Mesenchymal stem cell (in vitro differentiated cells and primary cell): Measurements from ENCODE around the gene TMED10.

Experiments used
- DNase-seq: peaks from one replicate; pipeline ENCODE4 v3.0.0-alpha.2; 2013
- H2AFZ ChIP-seq: one replicate; pipeline ENCODE4 v1.6.1; 2013; ENCODE audit warnings: low read depth, mild to moderate bottlenecking, control low read depth, inconsistent platforms, low read length, moderate library complexity
- H2AK5ac ChIP-seq: 2 replicates; pipeline ENCODE4 v1.6.1; 2013; ENCODE audit warnings: low read length, moderate library complexity, mild to moderate bottlenecking, inconsistent platforms; ENCODE audit not compliant: severe bottlenecking
- H2BK120ac ChIP-seq: one replicate; pipeline ENCODE4 v1.6.1; 2013; ENCODE audit warnings: low read depth, mild to moderate bottlenecking, inconsistent platforms, low read length, moderate library complexity
- H2BK12ac ChIP-seq, 2 experiments: one replicate each; pipeline ENCODE4 v1.6.1; 2013; ENCODE audit warnings: inconsistent platforms in 2 of 2, low read length in 2 of 2, mild to moderate bottlenecking in 2 of 2, moderate library complexity in 2 of 2, control low read depth in 1 of 2
- H2BK15ac ChIP-seq: one replicate; pipeline ENCODE4 v1.6.1; 2013; ENCODE audit warnings: mild to moderate bottlenecking, low read depth, inconsistent platforms; ENCODE audit not compliant: poor library complexity, severe bottlenecking
- H2BK5ac ChIP-seq: 2 replicates; pipeline ENCODE4 v1.6.1; 2013; ENCODE audit warnings: low read depth, mild to moderate bottlenecking, low read length, control low read depth, inconsistent platforms; ENCODE audit not compliant: poor library complexity, severe bottlenecking
- H3K14ac ChIP-seq, 2 experiments: one replicate each; pipeline ENCODE4 v1.6.1; 2013; ENCODE audit warnings: inconsistent platforms in 2 of 2, low read length in 2 of 2, control low read depth in 1 of 2, mild to moderate bottlenecking in 1 of 2, moderate library complexity in 1 of 2
- H3K18ac ChIP-seq, 2 experiments: one replicate each; pipeline ENCODE4 v1.6.1; 2013; ENCODE audit warnings: inconsistent platforms in 2 of 2, low read length in 2 of 2, control low read depth in 1 of 2, low read depth in 1 of 2, mild to moderate bottlenecking in 1 of 2
- H3K23ac ChIP-seq, 2 experiments: one replicate each; pipeline ENCODE4 v1.6.1; 2013; ENCODE audit warnings: inconsistent platforms in 2 of 2, low read length in 2 of 2, mild to moderate bottlenecking in 2 of 2, moderate library complexity in 2 of 2, control low read depth in 1 of 2
- H3K27ac ChIP-seq: 2 replicates; pipeline ENCODE4 v1.5.1; 2013; ENCODE audit warnings: mild to moderate bottlenecking, moderate library complexity, low read length, control low read depth, inconsistent platforms; ENCODE audit not compliant: poor library complexity, severe bottlenecking
- H3K27me3 ChIP-seq, 2 experiments: 2 replicates each; pipeline versions ENCODE4 v1.6.1 to v1.7.0; 2013; ENCODE audit warnings: low read length in 2 of 2, mild to moderate bottlenecking in 2 of 2, moderate library complexity in 2 of 2, control low read depth in 1 of 2, inconsistent platforms in 1 of 2; ENCODE audit not compliant: control insufficient read depth in 1 of 2, insufficient read depth in 1 of 2
- H3K36me3 ChIP-seq, 2 experiments: 2 replicates each; pipeline versions ENCODE4 v1.6.1 to v1.7.0; 2013; ENCODE audit warnings: low read length in 2 of 2, control low read depth in 1 of 2, inconsistent platforms in 1 of 2, low read depth in 1 of 2, mild to moderate bottlenecking in 1 of 2; ENCODE audit not compliant: insufficient read depth in 2 of 2, control insufficient read depth in 1 of 2
- H3K4ac ChIP-seq, 2 experiments: one replicate each; pipeline ENCODE4 v1.6.1; 2013; ENCODE audit warnings: inconsistent platforms in 2 of 2, low read length in 2 of 2, mild to moderate bottlenecking in 2 of 2, moderate library complexity in 2 of 2, control low read depth in 1 of 2, low read depth in 1 of 2
- H3K4me1 ChIP-seq: 2 replicates; pipeline ENCODE4 v1.6.1; 2013; ENCODE audit warnings: low read depth, low read length, control low read depth; ENCODE audit not compliant: control insufficient read depth, insufficient read depth
- H3K4me2 ChIP-seq: 2 replicates; pipeline ENCODE4 v1.6.1; 2013; ENCODE audit warnings: low read length, mild to moderate bottlenecking, inconsistent platforms; ENCODE audit not compliant: poor library complexity, severe bottlenecking
- H3K4me3 ChIP-seq, 2 experiments: 2 replicates each; pipeline versions ENCODE4 v1.5.1 to v1.7.0; 2013; ENCODE audit warnings: low read length in 2 of 2, mild to moderate bottlenecking in 2 of 2, control low read depth in 1 of 2, low read depth in 1 of 2; ENCODE audit not compliant: insufficient read depth in 1 of 2
- H3K79me1 ChIP-seq: replicated peaks from 2 replicates; pipeline ENCODE4 v1.6.1; 2013; ENCODE audit warnings: mild to moderate bottlenecking, control low read depth, low read length, inconsistent platforms; ENCODE audit not compliant: poor library complexity, severe bottlenecking
- H3K9ac ChIP-seq: 2 replicates; pipeline ENCODE4 v1.7.0; 2013; ENCODE audit warnings: mild to moderate bottlenecking, low read length, moderate library complexity
- H3K9me3 ChIP-seq: 2 replicates; pipeline ENCODE4 v1.7.0; 2013; ENCODE audit warnings: mild to moderate bottlenecking, low read length; ENCODE audit not compliant: control insufficient read depth
- H4K8ac ChIP-seq: one replicate; pipeline ENCODE4 v1.6.1; 2013; ENCODE audit warnings: inconsistent platforms, mild to moderate bottlenecking, low read length, moderate library complexity
- H4K91ac ChIP-seq: one replicate; pipeline ENCODE4 v1.6.1; 2013; ENCODE audit warnings: mild to moderate bottlenecking, low read length, inconsistent platforms
- WGBS: methylation state at CpG from one replicate; pipeline ENCODE4 v1.1.7; 2013; ENCODE audit warnings: mixed read lengths; 5-methylcytosine and 5-hydroxymethylcytosine counted together

The TMED10 gene

GRCh38 chr14:75101491-75101890 is 74.9 kb downstream of the TMED10 start:
- H3K27me3 ChIP-seq = no peaks in the 10 kb centered on the region
- H3K4me2 ChIP-seq = no peak overlapping the region
- H2BK120ac ChIP-seq = no peak overlapping the region
- no peak overlapping the region for H4K8ac ChIP-seq
- no peak overlapping the region for H2BK12ac ChIP-seq
- H4K91ac ChIP-seq = no peak overlapping the region
- H3K79me1 ChIP-seq = peaks cover 3% of the 10 kb centered on the region
- H3K18ac ChIP-seq = no peak overlapping the region
- peaks cover 22 to 93% of the 10 kb centered on the region in 2 experiments for H3K36me3 ChIP-seq
- H2BK15ac ChIP-seq = no peak overlapping the region
- no peaks in the 10 kb centered on the region for H3K4me1 ChIP-seq
- no peak overlapping the region for H3K9ac ChIP-seq
- H3K4ac ChIP-seq = no peak overlapping the region
- H2AK5ac ChIP-seq = no peak overlapping the region
- no peak overlapping the region for H2AFZ ChIP-seq
- no peak overlapping the region for H2BK5ac ChIP-seq
- 94% methylated on average over 3 of the region's 4 CpGs for WGBS
- no peak overlapping the region for H3K27ac ChIP-seq
- no peak for DNase-seq
- H3K23ac ChIP-seq = no peak overlapping the region
- no peak overlapping the region for H3K4me3 ChIP-seq
- no peaks in the 10 kb centered on the region for H3K9me3 ChIP-seq
- no peak overlapping the region for H3K14ac ChIP-seq

GRCh38 chr14:75098682-75099081 is 77.7 kb downstream of the TMED10 start:
- Histone ChIP-seq H3K18ac (no peak overlapping the region), H3K9me3 (no peaks in the 10 kb centered on the region), H4K8ac (no peak overlapping the region), H2BK120ac (no peak overlapping the region), H3K14ac (no peak overlapping the region), H3K27ac (no peak overlapping the region), H2BK15ac (no peak overlapping the region), H2AK5ac (no peak overlapping the region), H3K4me3 (no peak overlapping the region), H2AFZ (no peak overlapping the region), H2BK12ac (no peak overlapping the region), H4K91ac (no peak overlapping the region), H3K79me1 (peaks cover 2% of the 10 kb centered on the region), H3K4ac (no peak overlapping the region), H3K27me3 (no peaks in the 10 kb centered on the region), H3K36me3 (peaks cover 19 to 82% of the 10 kb centered on the region in 2 experiments), H3K23ac (no peak overlapping the region), H3K4me2 (no peak overlapping the region), H2BK5ac (no peak overlapping the region), H3K4me1 (no peaks in the 10 kb centered on the region), H3K9ac (no peak overlapping the region)
- 86% methylated on average over 1 of the region's 1 CpG for WGBS
- DNase-seq = no peak

DNA sequence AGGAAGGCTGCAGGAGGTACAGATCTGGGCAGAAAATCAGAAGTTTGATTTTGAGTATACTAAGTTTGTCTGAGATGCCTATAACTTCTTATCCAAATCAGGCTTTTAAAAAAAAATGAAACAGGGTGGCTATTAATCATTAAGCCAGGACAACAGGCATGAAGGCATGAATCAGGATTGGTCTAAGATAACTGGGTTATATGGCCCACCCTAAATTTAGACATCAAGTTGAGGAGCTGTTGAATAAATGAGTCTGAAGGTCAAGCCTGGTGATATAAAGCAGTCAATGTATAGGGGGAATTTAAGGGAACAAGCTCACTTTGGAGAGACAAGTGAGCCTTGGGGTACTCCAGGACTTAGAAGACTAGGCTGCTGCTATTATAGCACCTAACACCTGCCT is 78.2 kb downstream of the TMED10 start:
- no peaks in the 10 kb centered on the region for H3K27me3 ChIP-seq
- no peak overlapping the region for H3K4ac ChIP-seq
- H2BK120ac ChIP-seq = no peak overlapping the region
- no peak overlapping the region for H2AFZ ChIP-seq
- no peak overlapping the region for H3K18ac ChIP-seq
- H2BK5ac ChIP-seq = no peak overlapping the region
- no peak overlapping the region for H4K8ac ChIP-seq
- no peak overlapping the region for H4K91ac ChIP-seq
- H3K9me3 ChIP-seq = no peaks in the 10 kb centered on the region
- no peak overlapping the region for H2BK12ac ChIP-seq
- H3K36me3 ChIP-seq = peaks cover 19 to 81% of the 10 kb centered on the region in 2 experiments
- no peaks in the 10 kb centered on the region for H3K4me1 ChIP-seq
- no peak for DNase-seq
- no peak overlapping the region for H3K14ac ChIP-seq
- H3K79me1 ChIP-seq = peaks cover 1% of the 10 kb centered on the region
- no peak overlapping the region for H2BK15ac ChIP-seq
- H3K27ac ChIP-seq = no peak overlapping the region
- H3K9ac ChIP-seq = no peak overlapping the region
- H3K4me2 ChIP-seq = no peak overlapping the region
- H3K23ac ChIP-seq = no peak overlapping the region
- H3K4me3 ChIP-seq = no peak overlapping the region
- no peak overlapping the region for H2AK5ac ChIP-seq

DNA sequence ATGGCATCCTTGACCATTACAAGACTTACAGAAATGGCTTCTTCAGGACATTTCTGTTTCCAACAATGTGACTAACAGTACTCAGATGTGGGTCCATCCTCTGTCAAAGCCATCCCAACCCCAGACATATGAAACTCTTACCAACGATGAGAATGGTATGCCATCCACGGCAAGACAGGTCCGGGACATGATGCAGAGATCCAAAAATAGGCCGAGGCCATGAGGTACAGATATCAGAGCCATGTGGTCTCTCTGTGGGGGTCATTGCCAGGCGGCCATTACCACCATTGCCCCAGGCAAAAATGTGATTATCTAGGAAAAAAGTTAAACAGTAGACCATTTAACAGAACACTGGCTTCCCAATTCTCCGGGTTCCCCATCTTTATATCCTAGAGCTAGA is 79.5 kb downstream of the TMED10 start:
- Histone ChIP-seq H2BK5ac (no peak overlapping the region), H3K14ac (no peak overlapping the region), H2BK15ac (no peak overlapping the region), H3K9me3 (no peaks in the 10 kb centered on the region), H4K91ac (no peak overlapping the region), H3K9ac (no peak overlapping the region), H3K18ac (no peak overlapping the region), H3K4me1 (no peaks in the 10 kb centered on the region), H3K79me1 (peaks cover 1% of the 10 kb centered on the region), H3K27ac (no peak overlapping the region), H3K23ac (no peak overlapping the region), H3K27me3 (no peaks in the 10 kb centered on the region), H3K4me3 (no peak overlapping the region), H2AFZ (no peak overlapping the region), H2AK5ac (no peak overlapping the region), H2BK12ac (no peak overlapping the region), H2BK120ac (no peak overlapping the region), H3K4ac (no peak overlapping the region), H4K8ac (no peak overlapping the region), H3K4me2 (no peak overlapping the region), H3K36me3 (peaks cover 19 to 81% of the 10 kb centered on the region in 2 experiments)
- over 99% methylated on average over 6 of the region's 6 CpGs for WGBS
- no peak for DNase-seq
